Erythroblast (primary cell): ENCODE measurements around the gene ARSK.

Experiments used
- DNase-seq, 2 experiments: peaks; one replicate each; lab custom pipeline; 2025; lab: John Stamatoyannopoulos, UW
- GATA1 ChIP-seq: IDR thresholded peaks from 2 replicates; pipeline ENCODE4 v1.6.1; 2011; ENCODE audit warnings: low read depth, mild to moderate bottlenecking, control low read depth, low read length, moderate library complexity
- POLR2A ChIP-seq: IDR thresholded peaks from 2 replicates; pipeline ENCODE4 v1.6.1; 2011; ENCODE audit warnings: mild to moderate bottlenecking, low read length

Gene ARSK

GRCh38 chr5:95533106-95533505 is 21.8 kb upstream of the ARSK start:
- no peak for TF ChIP-seq POLR2A
- no peak for TF ChIP-seq GATA1
- DNase-seq = no peak

- no peak for DNase-seq
- TF ChIP-seq POLR2A (no peak), GATA1 (no peak)
Measured at GRCh38 chr5:95533761-95534160, 21.1 kb upstream of the ARSK start.

GRCh38 chr5:95537501-95537900 is 17.4 kb upstream of the ARSK start:
- TF ChIP-seq GATA1 (no peak), POLR2A (no peak)
- no peak for DNase-seq

GRCh38 chr5:95543017-95543705 is 11.7 kb upstream of the ARSK start:
- TF ChIP-seq POLR2A (no peak), GATA1 (no peak)
- peak; percentile 6 to 31 for DNase-seq

GRCh38 chr5:95549030-95549429 is 5.9 kb upstream of the ARSK start:
- DNase-seq = no peak
- TF ChIP-seq GATA1 (no peak), POLR2A (no peak)

- DNase-seq = peak in 1 of 2 experiments; percentile 84
- TF ChIP-seq POLR2A = no peak
- no peak for TF ChIP-seq GATA1
Measured at GRCh38 chr5:95554331-95554646, 612 bp upstream of the ARSK start.

- TF ChIP-seq POLR2A (no peak), GATA1 (no peak)
- DNase-seq = peak; percentile 33 to 50
Measured at GRCh38 chr5:95555553-95555952, 652 bp downstream of the ARSK start.

- TF ChIP-seq GATA1 (no peak), POLR2A (no peak)
- peak; percentile 33 to 38 for DNase-seq
Measured at GRCh38 chr5:95557841-95558240, 2.9 kb downstream of the ARSK start.

- no peak for DNase-seq
- TF ChIP-seq POLR2A (no peak), GATA1 (no peak)
Measured at GRCh38 chr5:95562282-95562681, 7.4 kb downstream of the ARSK start.

GRCh38 chr5:95563367-95563766 is 8.5 kb downstream of the ARSK start:
- DNase-seq = peak in 1 of 2 experiments; percentile 28
- no peak for TF ChIP-seq GATA1
- TF ChIP-seq POLR2A = no peak

GRCh38 chr5:95564450-95564849 is 9.5 kb downstream of the ARSK start:
- TF ChIP-seq POLR2A = no peak
- TF ChIP-seq GATA1 = no peak

GRCh38 chr5:95565280-95565920 is 10.5 kb downstream of the ARSK start:
- no peak for TF ChIP-seq GATA1
- no peak for TF ChIP-seq POLR2A
- no peak for DNase-seq

More at GRCh38 chr5:95564450-95564849, 9.5 kb downstream of the ARSK start:
- DNase-seq = no peak

GRCh38 chr5:95572016-95572415 is 17.1 kb downstream of the ARSK start:
- no peak for TF ChIP-seq POLR2A
- no peak for TF ChIP-seq GATA1
- no peak for DNase-seq

- DNase-seq = no peak
- TF ChIP-seq POLR2A (no peak), GATA1 (no peak)
Measured at GRCh38 chr5:95581576-95581975, 26.7 kb downstream of the ARSK start.
